Peyer's patch (tissue), 4 donors: ENCODE results near the gene MECP2. TPM values are rescaled to one million over a fixed set of nuclear protein-coding genes. Genes with fewer than 3 reads are reported as not detected.

Experiments
- DNase-seq, 3 donors: peaks; one replicate each; pipeline ENCODE4 v3.0.0-alpha.2; 2017 to 2019
- H3K27ac ChIP-seq, 4 donors: fragments of 200-600 bp; sonication (generic); one replicate each; pipeline ENCODE4 v1.5.1; 2016 to 2019
- H3K27me3 ChIP-seq, 2 donors: fragments of 200-600 bp; sonication (generic); one replicate each; pipeline ENCODE4 v1.5.1; 2019
- H3K36me3 ChIP-seq, 3 donors: fragments of 200-600 bp; sonication (generic); one replicate each; pipeline ENCODE4 v1.5.1; 2016 to 2019
- H3K4me1 ChIP-seq, 4 donors: fragments of 200-600 bp; sonication (generic); one replicate each; pipeline ENCODE4 v1.5.1; 2016 to 2019
- H3K4me3 ChIP-seq, 4 donors: fragments of 200-600 bp; sonication (generic); 1 replicate in 3 of 4; 2 replicates in 1 of 4; pipeline ENCODE4 v1.5.1; 2016 to 2019; ENCODE audit warnings: mild to moderate bottlenecking in 1 of 4
- H3K9me3 ChIP-seq, 4 donors: fragments of 200-600 bp; sonication (generic); one replicate each; pipeline ENCODE4 v1.5.1; 2016 to 2019; ENCODE audit warnings: mild to moderate bottlenecking in 1 of 4
- CTCF ChIP-seq, 6 experiments: fragments of 450-650 bp in 4 of 6; fragments of 200-600 bp in 2 of 6; sonication (generic) in 1 of 6; IDR thresholded peaks; one replicate each; pipeline ENCODE4 v1.5.1; 2017 to 2019; ENCODE audit warnings: antibody characterized with exemption in 6 of 6, mild to moderate bottlenecking in 3 of 6, moderate library complexity in 1 of 6
- POLR2A ChIP-seq, 2 donors: fragments of 450-650 bp; IDR thresholded peaks; one replicate each; pipeline ENCODE4 v1.5.1; 2017; ENCODE audit warnings: antibody characterized with exemption in 2 of 2, mild to moderate bottlenecking in 2 of 2, moderate library complexity in 2 of 2
- total RNA-seq, 4 donors: library from RNA; depleted of rRNA; stranded (reverse); fragments of >200 nt; gene quantifications; one replicate each; pipeline ENCODE4 v1.1.0, GENCODE V29; 2016

The MECP2 gene
- total RNA-seq, 4 donors from 2014 or later, result 39.8 to 147 (median 55.4) TPM

GRCh38 chrX:154131955-154132354, 34.4 kb upstream of the MECP2 start:
- H3K27me3 ChIP-seq, result no peaks in the 10 kb centered on the region
- H3K36me3 ChIP-seq, result no peaks in the 10 kb centered on the region
- no peaks in the 10 kb centered on the region for H3K4me1 ChIP-seq
- TF ChIP-seq CTCF (IDR thresholded peaks at IDR 0.05), result no peak
- no peak for TF ChIP-seq POLR2A (IDR thresholded peaks at IDR 0.05)
- no peaks in the 10 kb centered on the region for H3K9me3 ChIP-seq
- DNase-seq, result no peak
- no peak overlapping the region for H3K4me3 ChIP-seq
- H3K27ac ChIP-seq, result no peak overlapping the region

- no peaks in the 10 kb centered on the region for H3K27me3 ChIP-seq
- H3K4me3 ChIP-seq, result no peak overlapping the region
- no peaks in the 10 kb centered on the region for H3K9me3 ChIP-seq
- H3K36me3 ChIP-seq, result no peaks in the 10 kb centered on the region
- no peak for TF ChIP-seq POLR2A (IDR thresholded peaks at IDR 0.05)
- no peak for TF ChIP-seq CTCF (IDR thresholded peaks at IDR 0.05)
- H3K27ac ChIP-seq, result no peak overlapping the region
- DNase-seq, result no peak
- no peaks in the 10 kb centered on the region for H3K4me1 ChIP-seq
Measured at GRCh38 chrX:154126101-154126500, 28.6 kb upstream of the MECP2 start.

- TF ChIP-seq CTCF (IDR thresholded peaks at IDR 0.05) (no peak), POLR2A (IDR thresholded peaks at IDR 0.05) (no peak)
- DNase-seq, result no peak
- H3K27ac ChIP-seq, result no peak overlapping the region
- no peaks in the 10 kb centered on the region for H3K9me3 ChIP-seq
- H3K4me1 ChIP-seq, result no peaks in the 10 kb centered on the region
- no peaks in the 10 kb centered on the region for H3K36me3 ChIP-seq
- H3K4me3 ChIP-seq, result no peak overlapping the region
- H3K27me3 ChIP-seq, result no peaks in the 10 kb centered on the region
Measured at GRCh38 chrX:154125391-154126040, 28.0 kb upstream of the MECP2 start.

GRCh38 chrX:154123241-154124219, 26.0 kb upstream of the MECP2 start:
- TF ChIP-seq POLR2A (IDR thresholded peaks at IDR 0.05), result no peak
- Histone ChIP-seq H3K27me3 (no peaks in the 10 kb centered on the region), H3K36me3 (no peaks in the 10 kb centered on the region), H3K9me3 (no peaks in the 10 kb centered on the region), H3K27ac (peak overlapping the region in 1 of 4 donors; percentile 19), H3K4me1 (no peaks in the 10 kb centered on the region), H3K4me3 (no peak overlapping the region)
- peak in 2 of 3 donors; percentile 48 to 72 for DNase-seq

- Histone ChIP-seq H3K36me3 (no peaks in the 10 kb centered on the region), H3K4me3 (no peak overlapping the region), H3K27me3 (no peaks in the 10 kb centered on the region), H3K9me3 (no peaks in the 10 kb centered on the region), H3K27ac (no peak overlapping the region), H3K4me1 (no peaks in the 10 kb centered on the region)
- no peak for DNase-seq
- no peak for TF ChIP-seq POLR2A (IDR thresholded peaks at IDR 0.05)
- no peak for TF ChIP-seq CTCF (IDR thresholded peaks at IDR 0.05)
Measured at GRCh38 chrX:154121961-154122360, 24.4 kb upstream of the MECP2 start.

GRCh38 chrX:154121207-154121606, 23.7 kb upstream of the MECP2 start:
- no peaks in the 10 kb centered on the region for H3K36me3 ChIP-seq
- no peaks in the 10 kb centered on the region for H3K9me3 ChIP-seq
- no peaks in the 10 kb centered on the region for H3K4me1 ChIP-seq
- no peak overlapping the region for H3K27ac ChIP-seq
- TF ChIP-seq POLR2A (IDR thresholded peaks at IDR 0.05) (no peak), CTCF (IDR thresholded peaks at IDR 0.05) (no peak)
- no peak overlapping the region for H3K4me3 ChIP-seq
- no peak for DNase-seq
- no peaks in the 10 kb centered on the region for H3K27me3 ChIP-seq
